Stimulated activated naive CD8-positive, alpha-beta T cell treated with anti-CD3 and anti-CD28 coated beads, Interleukin-15, Interleukin-2, amounts not matched to agents 100 ng/mL and 50 ng/mL, for 24 hours (primary cell): ENCODE data around the gene LRP5.
"Not testable (repeated sequence)": the region's sequence is repeated elsewhere in the genome, so short reads cannot be mapped to it uniquely, and the experiment has no call there.

ENCODE experiments used
- H3K27ac Mint-ChIP-seq: one replicate; pipeline ENCODE4 v1.8.0; 2021; ENCODE audit warnings: mild to moderate bottlenecking, mixed read lengths
- H3K27me3 Mint-ChIP-seq: one replicate; pipeline ENCODE4 v1.8.0; 2021; ENCODE audit warnings: mixed read lengths
- H3K36me3 Mint-ChIP-seq: one replicate; pipeline ENCODE4 v1.8.0; 2021; ENCODE audit warnings: low read depth, mixed read lengths
- H3K4me1 Mint-ChIP-seq: one replicate; pipeline ENCODE4 v1.8.0; 2021; ENCODE audit warnings: low read depth, mixed read lengths
- H3K4me3 Mint-ChIP-seq: one replicate; pipeline ENCODE4 v1.8.0; 2021; ENCODE audit warnings: mild to moderate bottlenecking, mixed read lengths
- H3K9me3 Mint-ChIP-seq: one replicate; pipeline ENCODE4 v1.8.0; 2021; ENCODE audit warnings: mixed read lengths

LRP5 gene

DNA sequence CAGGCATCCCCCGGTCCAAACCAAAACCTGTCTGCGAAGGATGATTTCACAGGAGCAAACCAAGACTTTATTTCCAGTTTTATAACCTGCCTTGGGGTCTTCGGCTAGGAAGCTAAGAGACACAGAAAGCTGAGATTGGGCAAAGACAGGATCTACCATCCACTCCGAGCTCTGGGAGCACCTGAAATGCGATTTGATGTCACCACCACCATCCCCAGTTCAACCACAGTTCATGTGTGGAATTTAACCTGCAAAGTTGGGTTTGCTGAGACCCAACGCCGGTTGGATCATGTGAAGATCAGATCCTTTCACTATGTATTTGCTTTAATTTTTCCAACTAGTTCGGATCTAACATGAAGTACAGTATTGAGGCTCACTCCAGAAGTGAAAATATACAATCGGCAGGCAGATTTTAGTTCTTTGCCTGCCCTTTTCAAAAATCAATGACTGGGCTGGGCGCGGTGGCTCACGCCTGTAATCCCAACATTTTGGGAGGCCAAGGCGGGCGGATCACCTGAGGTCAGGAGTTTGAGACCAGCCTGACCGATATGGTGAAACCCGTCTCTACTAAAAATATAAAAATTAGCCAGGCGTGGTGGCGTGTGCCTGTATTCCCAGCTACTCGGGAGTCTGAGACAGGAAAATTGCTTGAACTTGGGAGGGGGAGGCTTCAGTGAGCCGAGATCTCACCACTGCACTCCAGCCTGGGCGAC lies 39.2 kb upstream of the LRP5 start:
- Mint-ChIP-seq H3K36me3 (peaks cover 17% of the 10 kb centered on the region), H3K4me1 (peaks cover 56% of the 10 kb centered on the region), H3K27me3 (no peaks in the 10 kb centered on the region), H3K9me3 (no peaks in the 10 kb centered on the region), H3K4me3 (peak overlapping the region; percentile 93), H3K27ac (peak overlapping the region; percentile 97)

DNA sequence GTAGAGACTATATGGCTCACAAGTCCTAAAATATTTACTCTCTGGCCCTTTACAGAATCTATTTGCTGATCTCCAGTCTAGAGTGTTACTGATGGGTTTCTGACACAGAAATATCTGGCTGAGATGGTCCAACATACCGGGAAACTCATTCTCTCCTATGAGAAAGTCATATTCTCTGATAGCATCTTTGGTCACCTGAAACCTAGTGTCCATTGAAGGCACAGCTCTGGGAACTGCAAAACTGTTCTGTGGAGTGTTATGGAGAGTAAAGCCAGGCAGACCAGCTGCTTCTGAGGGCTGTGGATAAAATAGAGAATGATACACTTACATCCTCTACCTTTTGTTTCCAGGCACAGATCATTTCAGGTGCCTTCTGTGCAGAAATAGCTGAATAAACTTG lies 38.1 kb upstream of the LRP5 start:
- no peaks in the 10 kb centered on the region for H3K9me3 Mint-ChIP-seq
- peaks cover 7% of the 10 kb centered on the region for H3K36me3 Mint-ChIP-seq
- H3K4me1 Mint-ChIP-seq, result peaks cover 47% of the 10 kb centered on the region
- H3K4me3 Mint-ChIP-seq, result peak overlapping the region; percentile 0
- H3K27me3 Mint-ChIP-seq, result no peaks in the 10 kb centered on the region
- no peak overlapping the region for H3K27ac Mint-ChIP-seq

DNA sequence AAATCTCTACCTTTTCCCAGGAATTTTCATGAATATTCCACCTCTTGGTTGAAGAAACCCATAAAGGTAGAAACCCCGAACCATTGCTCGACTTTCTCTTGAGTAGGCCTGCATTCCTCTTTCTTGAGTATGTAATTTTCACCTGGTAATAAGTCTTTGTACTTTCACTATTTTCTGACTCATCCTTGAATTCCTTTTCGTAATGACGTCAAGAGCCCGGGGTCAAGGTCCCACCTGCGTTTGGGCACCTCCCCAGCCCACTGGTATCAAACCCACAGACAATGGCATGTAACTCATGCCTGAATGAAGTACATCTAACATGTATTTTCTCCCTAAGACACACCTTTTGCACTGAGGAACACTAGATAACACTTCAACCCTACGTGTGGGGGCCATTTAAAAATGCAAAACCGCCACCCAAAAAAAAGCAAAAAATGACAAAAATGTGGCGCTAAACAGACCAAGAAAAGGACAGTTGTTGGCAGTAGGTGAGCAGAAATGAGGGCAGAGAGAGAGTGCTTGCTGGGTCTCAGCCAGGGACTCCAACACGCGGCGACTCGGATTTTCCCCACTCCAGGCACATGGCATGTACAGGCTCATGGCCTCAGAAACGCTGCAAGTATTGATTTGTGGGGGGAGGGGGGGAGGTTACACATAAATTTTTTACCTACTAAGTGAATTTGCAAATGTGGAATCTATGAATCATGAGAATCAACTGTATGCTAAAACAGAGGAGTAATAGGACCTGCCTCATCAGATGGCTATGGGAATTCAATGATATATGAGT lies 36.5 kb upstream of the LRP5 start:
- Mint-ChIP-seq H3K9me3 (no peaks in the 10 kb centered on the region), H3K27me3 (no peaks in the 10 kb centered on the region), H3K36me3 (peaks cover 4% of the 10 kb centered on the region), H3K4me1 (peaks cover 37% of the 10 kb centered on the region), H3K27ac (peak overlapping the region; percentile 50), H3K4me3 (no peak overlapping the region)

DNA sequence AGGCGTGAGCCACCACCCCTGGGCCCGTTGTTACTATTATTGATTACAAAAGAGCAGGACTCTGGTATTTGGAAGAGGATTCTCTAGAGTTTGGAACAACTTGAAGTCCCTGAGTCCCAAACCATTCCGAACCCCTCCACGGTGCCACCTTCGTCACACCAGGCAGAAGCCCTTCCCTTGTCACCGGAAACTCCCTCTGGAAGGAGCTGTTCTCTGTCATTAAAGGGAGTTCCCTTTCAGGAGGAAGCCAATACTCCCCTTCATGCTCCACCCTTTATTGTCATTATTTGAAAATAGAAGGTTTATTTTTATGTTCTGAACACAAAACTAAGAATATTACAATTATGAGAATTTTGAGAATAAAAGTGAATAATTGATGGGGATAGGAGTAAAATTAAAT lies 35.5 kb upstream of the LRP5 start:
- peaks cover 42% of the 10 kb centered on the region for H3K4me1 Mint-ChIP-seq
- H3K9me3 Mint-ChIP-seq, result no peaks in the 10 kb centered on the region
- H3K27ac Mint-ChIP-seq, result no peak overlapping the region
- no peaks in the 10 kb centered on the region for H3K27me3 Mint-ChIP-seq
- H3K4me3 Mint-ChIP-seq, result no peak overlapping the region
- H3K36me3 Mint-ChIP-seq, result peaks cover 4% of the 10 kb centered on the region

DNA sequence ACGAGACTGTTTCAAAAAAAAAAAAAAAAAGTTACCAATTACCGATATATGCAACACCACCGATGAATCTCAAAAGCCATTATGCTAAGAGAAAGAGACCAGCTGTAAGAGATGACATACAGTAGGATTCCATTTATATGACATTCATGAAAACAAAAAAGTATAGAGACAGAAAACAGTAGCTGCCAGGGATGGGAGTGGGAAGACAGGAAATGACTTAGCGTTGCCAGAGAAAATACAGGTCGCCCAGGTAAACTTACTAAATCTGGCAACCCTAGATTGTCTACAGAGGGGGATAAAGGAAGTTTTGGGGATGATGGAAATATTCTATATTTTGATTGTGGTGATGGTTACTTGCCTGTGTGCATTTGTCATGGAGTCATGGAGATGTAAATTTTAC lies 32.7 kb upstream of the LRP5 start:
- Mint-ChIP-seq H3K27me3 (no peaks in the 10 kb centered on the region), H3K4me1 (peaks cover 39% of the 10 kb centered on the region), H3K27ac (peak overlapping the region; percentile 49), H3K9me3 (peaks cover 6% of the 10 kb centered on the region), H3K36me3 (peaks cover 9% of the 10 kb centered on the region), H3K4me3 (no peak overlapping the region)

DNA sequence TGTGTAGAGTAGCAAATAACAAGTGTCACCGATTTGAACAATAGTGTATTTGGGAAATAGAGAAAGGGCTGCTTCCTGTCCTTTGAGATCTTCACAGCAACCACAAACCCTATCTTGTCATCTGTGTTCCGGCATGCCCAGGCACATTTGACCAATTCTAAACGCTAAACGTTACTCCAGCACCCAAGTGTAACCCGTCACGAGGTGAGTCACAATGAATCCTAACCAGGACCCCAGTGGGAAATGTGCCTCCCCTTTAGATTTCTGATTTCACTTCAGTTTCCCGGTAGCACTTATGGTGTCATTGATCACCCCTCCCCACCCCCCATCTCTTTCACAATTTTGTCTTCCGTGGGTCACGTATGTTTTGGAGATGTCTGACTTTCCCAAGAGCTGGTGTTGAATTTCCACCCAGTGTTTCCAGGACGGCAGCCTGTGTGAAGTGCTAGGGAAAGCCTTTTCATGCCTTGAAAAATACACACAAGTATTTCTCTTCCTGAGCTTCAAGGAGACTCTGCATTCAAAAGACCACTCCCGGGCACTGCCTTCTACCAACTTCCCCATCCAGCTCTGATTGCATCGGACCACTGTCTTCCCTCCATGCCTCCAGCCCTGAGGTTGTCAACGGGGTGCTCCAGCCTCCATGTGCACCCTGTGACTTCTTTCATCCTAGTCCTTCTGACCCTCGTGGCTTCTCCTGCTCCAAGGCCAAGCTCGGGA lies 30.1 kb upstream of the LRP5 start:
- Mint-ChIP-seq H3K4me1 (peaks cover 29% of the 10 kb centered on the region), H3K27me3 (no peaks in the 10 kb centered on the region), H3K9me3 (peaks cover 8% of the 10 kb centered on the region), H3K27ac (peak overlapping the region; percentile 87), H3K4me3 (peak overlapping the region; percentile 65), H3K36me3 (peaks cover 7% of the 10 kb centered on the region)

DNA sequence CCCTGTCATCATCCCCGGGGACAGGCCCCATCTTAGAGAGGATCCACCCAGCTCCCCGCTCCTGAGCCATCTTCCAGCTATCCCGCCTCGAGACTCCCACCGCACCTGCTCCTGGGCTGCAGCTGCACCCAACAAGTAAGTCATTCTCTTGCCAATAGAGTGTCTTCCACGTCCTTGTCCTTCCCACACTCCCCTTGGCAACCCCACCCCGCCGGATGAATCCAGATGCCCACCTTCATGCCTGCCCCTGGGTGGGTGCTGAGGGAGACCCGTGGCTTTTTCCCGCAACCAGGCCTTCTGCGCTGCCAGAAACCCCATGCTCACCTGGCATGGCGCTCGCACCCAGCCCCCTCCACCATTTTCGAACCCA lies 29.5 kb upstream of the LRP5 start:
- H3K27ac Mint-ChIP-seq, result peak overlapping the region; percentile 87
- peaks cover 8% of the 10 kb centered on the region for H3K9me3 Mint-ChIP-seq
- H3K4me1 Mint-ChIP-seq, result peaks cover 29% of the 10 kb centered on the region
- peak overlapping the region; percentile 65 for H3K4me3 Mint-ChIP-seq
- peaks cover 7% of the 10 kb centered on the region for H3K36me3 Mint-ChIP-seq
- H3K27me3 Mint-ChIP-seq, result no peaks in the 10 kb centered on the region

DNA sequence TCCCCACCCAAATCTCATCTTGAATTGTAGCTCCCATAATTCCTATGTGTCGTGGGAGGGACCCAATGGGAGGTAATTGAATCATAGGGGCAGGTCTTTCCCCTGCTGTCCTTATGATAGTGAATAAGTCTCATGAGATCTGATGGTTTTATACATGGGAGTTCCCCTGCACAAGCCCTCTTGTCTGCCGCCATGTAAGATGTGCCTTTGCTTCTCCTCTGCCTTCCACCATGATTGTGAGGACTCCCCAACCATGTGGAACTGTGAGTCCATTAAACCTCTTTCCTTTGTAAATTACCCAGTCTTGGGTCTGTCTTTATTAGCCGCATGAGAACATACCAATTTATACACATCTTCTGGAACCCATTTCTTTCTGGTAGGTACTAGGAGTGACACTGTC lies 27.8 kb upstream of the LRP5 start:
- H3K4me1 Mint-ChIP-seq, result peaks cover 28% of the 10 kb centered on the region
- H3K36me3 Mint-ChIP-seq, H3K27ac Mint-ChIP-seq, H3K27me3 Mint-ChIP-seq, H3K4me3 Mint-ChIP-seq, H3K9me3 Mint-ChIP-seq: not testable (repeated sequence)

DNA sequence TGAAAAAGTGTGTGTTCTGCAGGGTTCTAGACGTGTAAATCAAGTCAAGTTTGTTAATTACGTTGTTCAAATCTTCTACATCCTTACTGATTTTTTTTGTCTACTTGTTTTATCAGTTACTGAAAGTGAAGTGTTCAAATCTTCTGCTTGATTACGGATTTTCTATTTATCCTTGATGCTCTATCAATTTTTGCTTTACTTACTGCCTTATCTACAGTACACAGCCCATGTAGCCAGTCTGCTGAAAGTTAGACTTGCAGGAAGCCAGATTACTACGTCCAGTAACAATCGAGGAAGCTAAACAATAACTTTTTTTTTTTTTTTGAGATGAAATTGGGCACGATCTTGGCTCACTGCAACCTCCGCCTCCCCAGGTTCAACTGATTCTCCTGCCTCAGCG lies 25.0 kb upstream of the LRP5 start:
- H3K27ac Mint-ChIP-seq, result no peak overlapping the region
- no peaks in the 10 kb centered on the region for H3K27me3 Mint-ChIP-seq
- peaks cover 11% of the 10 kb centered on the region for H3K9me3 Mint-ChIP-seq
- H3K4me1 Mint-ChIP-seq, result peaks cover 10% of the 10 kb centered on the region
- H3K36me3 Mint-ChIP-seq, result peaks cover 7% of the 10 kb centered on the region
- no peak overlapping the region for H3K4me3 Mint-ChIP-seq

DNA sequence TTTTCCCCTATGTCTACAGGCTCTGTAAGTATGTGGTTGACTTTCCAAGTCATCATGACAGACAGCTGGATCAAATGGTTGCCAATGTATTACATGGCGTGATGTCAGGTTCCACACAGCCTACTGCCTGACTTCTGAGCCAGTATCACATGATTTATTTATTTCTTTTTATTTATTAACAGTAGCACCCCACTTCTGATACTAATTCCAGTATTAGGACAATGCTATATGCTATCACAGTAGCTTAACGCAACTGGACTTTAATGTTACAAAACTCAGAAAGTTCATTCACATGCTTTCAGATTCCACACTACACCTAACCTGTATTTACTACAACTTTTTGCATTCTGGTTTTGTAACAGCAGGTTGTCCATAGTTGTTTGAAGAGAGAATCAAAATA lies 22.9 kb upstream of the LRP5 start:
- peaks cover 8% of the 10 kb centered on the region for H3K9me3 Mint-ChIP-seq
- no peaks in the 10 kb centered on the region for H3K4me1 Mint-ChIP-seq
- H3K4me3 Mint-ChIP-seq, result no peak overlapping the region
- H3K36me3 Mint-ChIP-seq, result peaks cover 4% of the 10 kb centered on the region
- no peak overlapping the region for H3K27ac Mint-ChIP-seq
- H3K27me3 Mint-ChIP-seq, result no peaks in the 10 kb centered on the region

DNA sequence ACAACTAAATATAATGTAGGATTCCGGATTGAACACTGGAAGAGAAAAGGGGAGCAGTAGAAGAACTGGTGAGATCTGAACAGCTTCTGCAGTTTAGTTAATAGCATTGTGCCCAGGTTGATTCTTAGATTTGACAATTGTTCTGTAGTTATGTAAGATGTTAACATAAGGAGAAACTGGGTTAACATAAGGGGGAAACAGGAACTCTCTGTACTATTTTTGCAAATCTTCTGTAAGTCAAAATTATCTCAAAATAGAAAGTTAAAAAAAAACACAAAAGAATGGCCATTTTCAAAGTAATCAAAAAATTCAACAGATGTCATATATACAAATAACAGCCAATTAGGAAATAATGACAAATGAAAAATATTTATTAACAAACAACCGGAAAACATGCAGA lies 18.7 kb upstream of the LRP5 start:
- peak overlapping the region; percentile 5 for H3K27ac Mint-ChIP-seq
- H3K9me3 Mint-ChIP-seq, result peaks cover 4% of the 10 kb centered on the region
- no peaks in the 10 kb centered on the region for H3K36me3 Mint-ChIP-seq
- no peaks in the 10 kb centered on the region for H3K4me1 Mint-ChIP-seq
- H3K4me3 Mint-ChIP-seq, result no peak overlapping the region
- no peaks in the 10 kb centered on the region for H3K27me3 Mint-ChIP-seq

DNA sequence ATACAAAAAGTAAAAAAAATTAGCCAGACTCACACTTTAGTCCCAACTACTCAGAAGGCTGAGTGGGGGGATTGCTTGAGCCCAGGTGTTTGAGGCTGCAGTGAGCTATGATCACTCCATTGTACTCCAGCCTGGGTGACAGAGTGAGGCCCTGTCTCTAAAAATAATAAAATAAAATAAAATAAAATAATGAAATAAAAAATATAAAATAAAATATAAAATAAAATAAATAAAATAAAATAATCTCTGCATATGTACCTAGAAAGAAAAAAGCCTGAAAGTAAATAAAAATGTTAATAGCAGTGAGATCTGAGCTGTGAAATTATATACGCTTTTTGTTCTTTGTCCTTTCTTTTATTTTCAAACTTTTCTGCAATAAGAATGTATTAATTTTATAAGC lies 17.1 kb upstream of the LRP5 start:
- H3K9me3 Mint-ChIP-seq, result no peaks in the 10 kb centered on the region
- H3K4me1 Mint-ChIP-seq, result no peaks in the 10 kb centered on the region
- no peak overlapping the region for H3K4me3 Mint-ChIP-seq
- no peaks in the 10 kb centered on the region for H3K27me3 Mint-ChIP-seq
- H3K36me3 Mint-ChIP-seq, result no peaks in the 10 kb centered on the region
- H3K27ac Mint-ChIP-seq, result no peak overlapping the region

DNA sequence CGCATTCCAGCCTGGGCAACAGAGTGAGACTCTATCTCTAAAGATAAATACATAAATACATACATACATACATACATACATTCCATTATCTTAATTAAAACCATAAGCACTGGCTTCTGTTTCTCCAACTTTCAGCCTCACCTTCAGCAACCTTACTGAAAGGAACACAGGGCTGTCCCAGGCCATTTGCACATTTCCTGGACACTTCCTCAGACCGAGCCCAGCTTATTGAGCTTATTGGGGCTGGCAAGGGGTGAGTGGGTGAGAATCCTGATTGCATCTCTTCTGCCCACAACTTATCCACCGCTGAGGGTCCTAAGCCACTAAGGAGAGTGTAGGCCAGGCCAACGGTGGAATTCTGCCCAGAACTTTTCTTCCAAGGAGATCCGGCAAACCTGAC lies 16.5 kb upstream of the LRP5 start:
- no peak overlapping the region for H3K27ac Mint-ChIP-seq

DNA sequence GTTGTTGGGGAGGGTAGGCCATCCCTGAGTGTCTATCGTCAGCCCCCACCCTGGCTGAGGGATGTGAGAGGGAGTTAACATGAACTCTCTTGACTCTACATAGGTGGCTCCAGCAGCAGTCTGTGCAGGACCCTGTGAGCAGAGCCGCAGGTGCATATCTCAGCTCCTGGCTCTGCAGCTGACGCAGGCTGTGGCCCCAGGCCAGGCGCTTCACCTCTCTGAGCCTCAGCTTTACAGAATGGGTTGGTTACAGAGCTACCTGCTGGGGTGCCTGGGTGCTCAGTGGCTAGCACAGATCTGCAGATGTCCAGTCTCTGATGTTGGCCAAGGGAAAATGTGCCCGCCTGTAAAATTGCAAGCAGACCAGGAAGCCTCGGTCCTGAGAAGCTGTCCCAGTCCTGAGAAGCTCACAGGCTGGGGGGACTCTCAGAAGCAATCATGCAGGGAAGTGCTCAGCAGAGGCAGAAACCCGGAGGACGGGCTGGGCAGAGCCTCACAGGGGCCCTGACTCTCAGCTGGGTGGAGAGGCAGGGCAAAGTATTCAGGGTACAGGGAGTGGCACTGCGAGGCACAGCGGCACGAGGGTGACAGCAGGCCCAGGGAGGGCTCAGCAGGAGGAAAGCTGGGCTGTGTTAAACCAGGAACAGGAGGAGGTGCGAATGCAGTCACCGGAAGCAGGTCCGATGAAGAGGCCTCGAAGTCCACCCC lies 15.9 kb upstream of the LRP5 start:
- no peaks in the 10 kb centered on the region for H3K4me1 Mint-ChIP-seq
- H3K4me3 Mint-ChIP-seq, result no peak overlapping the region
- H3K27ac Mint-ChIP-seq, result no peak overlapping the region
- H3K9me3 Mint-ChIP-seq, result no peaks in the 10 kb centered on the region
- no peaks in the 10 kb centered on the region for H3K27me3 Mint-ChIP-seq
- no peaks in the 10 kb centered on the region for H3K36me3 Mint-ChIP-seq

More for the DNA sequence above, 16.5 kb upstream of the LRP5 start:
- H3K36me3 Mint-ChIP-seq, result no peaks in the 10 kb centered on the region
- no peaks in the 10 kb centered on the region for H3K4me1 Mint-ChIP-seq
- H3K9me3 Mint-ChIP-seq, result no peaks in the 10 kb centered on the region
- no peaks in the 10 kb centered on the region for H3K27me3 Mint-ChIP-seq
- H3K4me3 Mint-ChIP-seq, result no peak overlapping the region

DNA sequence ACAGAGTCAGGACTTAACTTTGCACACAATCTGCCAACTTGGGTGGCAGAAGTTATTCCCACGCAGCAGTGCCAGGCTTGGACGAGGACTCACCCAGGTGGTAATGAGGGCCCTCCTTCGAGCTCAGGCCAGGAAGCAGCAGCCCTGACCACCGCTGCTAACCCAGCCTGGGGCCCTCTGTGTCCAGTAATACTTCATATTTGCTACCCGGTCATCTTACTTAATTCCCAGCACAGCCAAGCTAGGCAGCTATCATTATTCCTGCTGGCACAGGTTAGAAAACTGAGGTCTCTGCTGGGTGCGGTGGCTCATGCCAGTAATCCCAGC lies 15.4 kb upstream of the LRP5 start:
- Mint-ChIP-seq H3K27ac (no peak overlapping the region), H3K4me1 (no peaks in the 10 kb centered on the region), H3K4me3 (no peak overlapping the region), H3K36me3 (no peaks in the 10 kb centered on the region), H3K27me3 (no peaks in the 10 kb centered on the region), H3K9me3 (no peaks in the 10 kb centered on the region)
